ENCODE data around the gene GALM. TPM values are rescaled to one million over a fixed set of nuclear protein-coding genes. Genes with fewer than 3 reads are reported as not detected.
"Not testable (repeated sequence)": the region's sequence is repeated elsewhere in the genome, so short reads cannot be mapped to it uniquely, and the experiment has no call there.

The GALM gene
- total RNA-seq, 3 donors from 2014 or later (not counting 1 experiment from before 2014, with no cell fraction given): 4.0 to 12.4 (median 11.0) TPM

- intact Hi-C loops (cut with micrococcal nuclease): no loop called here
- Histone ChIP-seq H3K27me3 (ENCODE audit: control insufficient read depth, insufficient read depth, low read length) (no peaks in the 10 kb centered on the region), H3K36me3 (ENCODE audit: control insufficient read depth, insufficient read depth, low read length) (no peaks in the 10 kb centered on the region), H3K9me3 (ENCODE audit: control insufficient read depth, insufficient read depth, low read length) (no peaks in the 10 kb centered on the region), H3K27ac (ENCODE audit: low read length) (no peak overlapping the region), H3K4me3 (ENCODE audit: low read length) (no peak overlapping the region), H3K4me1 (ENCODE audit: control insufficient read depth, insufficient read depth, low read length) (peaks cover 14% of the 10 kb centered on the region)
- Mint-ChIP-seq H3K27ac (peak overlapping the region in 1 of 2 donors; percentile 19), H3K9me3 (no peaks in the 10 kb centered on the region), H3K27me3 (ENCODE audit: low read depth in 2 of 2) (no peaks in the 10 kb centered on the region), H3K4me1 (peaks cover 7 to 30% of the 10 kb centered on the region in 2 donors), H3K36me3 (no peaks in the 10 kb centered on the region), H3K4me3 (no peak overlapping the region)
- ATAC-seq (no peak), DNase-seq (no peak)
- 92% methylated on average over 3 of the region's 4 CpGs for WGBS (ENCODE audit: insufficient coverage)
- TF ChIP-seq CTCF (IDR thresholded peaks at IDR 0.05): no peak
Measured at GRCh38 chr2:38701542-38701941, 35.6 kb downstream of the GALM start.

GRCh38 chr2:38702413-38702812 is 36.5 kb downstream of the GALM start:
- peaks cover 7% of the 10 kb centered on the region for H3K4me1 ChIP-seq (ENCODE audit: control insufficient read depth, insufficient read depth, low read length)
- intact Hi-C loops (cut with micrococcal nuclease): no loop called here
- peaks cover 4 to 22% of the 10 kb centered on the region in 2 donors for H3K4me1 Mint-ChIP-seq
- no peaks in the 10 kb centered on the region for H3K9me3 ChIP-seq (ENCODE audit: control insufficient read depth, insufficient read depth, low read length)
- no peaks in the 10 kb centered on the region for H3K36me3 ChIP-seq (ENCODE audit: control insufficient read depth, insufficient read depth, low read length)
- H3K4me3 ChIP-seq (ENCODE audit: low read length): no peak overlapping the region
- no peaks in the 10 kb centered on the region for H3K27me3 Mint-ChIP-seq (ENCODE audit: low read depth in 2 of 2)
- no peak overlapping the region for H3K27ac ChIP-seq (ENCODE audit: low read length)
- no peaks in the 10 kb centered on the region for H3K9me3 Mint-ChIP-seq
- H3K4me3 Mint-ChIP-seq: no peak overlapping the region
- DNase-seq: no peak
- H3K36me3 Mint-ChIP-seq: no peaks in the 10 kb centered on the region
- H3K27me3 ChIP-seq (ENCODE audit: control insufficient read depth, insufficient read depth, low read length): no peaks in the 10 kb centered on the region
- TF ChIP-seq CTCF (IDR thresholded peaks at IDR 0.05): no peak
- 90% methylated on average over 1 of the region's 1 CpG for WGBS (ENCODE audit: insufficient coverage)
- H3K27ac Mint-ChIP-seq: peak overlapping the region in 1 of 2 donors; percentile 19
- ATAC-seq: no peak

- intact Hi-C loops (cut with micrococcal nuclease); H3K27me3 ChIP-seq (ENCODE audit: control insufficient read depth, insufficient read depth, low read length); H3K27ac ChIP-seq (ENCODE audit: low read length); H3K4me3 Mint-ChIP-seq; H3K36me3 Mint-ChIP-seq; H3K4me1 ChIP-seq (ENCODE audit: control insufficient read depth, insufficient read depth, low read length); H3K36me3 ChIP-seq (ENCODE audit: control insufficient read depth, insufficient read depth, low read length); H3K27ac Mint-ChIP-seq; H3K4me3 ChIP-seq (ENCODE audit: low read length); H3K9me3 ChIP-seq (ENCODE audit: control insufficient read depth, insufficient read depth, low read length); ATAC-seq; DNase-seq; H3K9me3 Mint-ChIP-seq; H3K27me3 Mint-ChIP-seq (ENCODE audit: low read depth in 2 of 2): not testable (repeated sequence)
- 94% methylated on average over 4 of the region's 5 CpGs for WGBS (ENCODE audit: insufficient coverage)
- peaks cover 0 to 19% of the 10 kb centered on the region in 2 donors for H3K4me1 Mint-ChIP-seq
Measured at GRCh38 chr2:38703336-38703735, 37.4 kb downstream of the GALM start.

GRCh38 chr2:38704664-38705063 is 38.8 kb downstream of the GALM start:
- H3K27ac ChIP-seq (ENCODE audit: low read length): no peak overlapping the region
- Mint-ChIP-seq H3K4me3 (no peak overlapping the region), H3K9me3 (no peaks in the 10 kb centered on the region), H3K27me3 (ENCODE audit: low read depth in 2 of 2) (no peaks in the 10 kb centered on the region), H3K36me3 (no peaks in the 10 kb centered on the region), H3K4me1 (peaks cover 8 to 31% of the 10 kb centered on the region in 2 donors), H3K27ac (no peak overlapping the region)
- no peak overlapping the region for H3K4me3 ChIP-seq (ENCODE audit: low read length)
- DNase-seq: no peak
- H3K36me3 ChIP-seq (ENCODE audit: control insufficient read depth, insufficient read depth, low read length): no peaks in the 10 kb centered on the region
- ATAC-seq: no peak
- TF ChIP-seq CTCF (IDR thresholded peaks at IDR 0.05): no peak
- peaks cover 10% of the 10 kb centered on the region for H3K4me1 ChIP-seq (ENCODE audit: control insufficient read depth, insufficient read depth, low read length)
- no peaks in the 10 kb centered on the region for H3K9me3 ChIP-seq (ENCODE audit: control insufficient read depth, insufficient read depth, low read length)
- intact Hi-C loops (cut with micrococcal nuclease): no loop called here
- H3K27me3 ChIP-seq (ENCODE audit: control insufficient read depth, insufficient read depth, low read length): no peaks in the 10 kb centered on the region
- 100% methylated on average over 2 of the region's 2 CpGs for WGBS (ENCODE audit: insufficient coverage)
